Lung (tissue), 12 donors: Measurements from ENCODE around the gene SPG7. TPM values are rescaled to one million over a fixed set of nuclear protein-coding genes. Genes with fewer than 3 reads are reported as not detected.
A peak's percentile ranks its signal among the peaks of the same experiment; 100 is the strongest.

Experiments
- ATAC-seq: fragments of 200-7000 bp; cut with Tn5 transposase; one replicate; pipeline ENCODE4 v1.9.1; 2020; ENCODE audit warnings: moderate number of reproducible peaks; ENCODE audit not compliant: insufficient read depth, low FRiP score
- DNase-seq, 3 donors: peaks; one replicate each; pipeline ENCODE4 v3.0.0-alpha.2; 2013 to 2017
- H3K27ac ChIP-seq, 2 donors: one replicate each; pipeline ENCODE4 v1.5.1; 2013; ENCODE audit warnings: mild to moderate bottlenecking in 2 of 2, moderate library complexity in 2 of 2, control low read depth in 1 of 2, inconsistent platforms in 1 of 2, low read depth in 1 of 2, low read length in 1 of 2
- H3K27me3 ChIP-seq, 3 donors: one replicate each; pipeline ENCODE4 v1.5.1; 2013; ENCODE audit warnings: low read length in 2 of 3; ENCODE audit not compliant: control insufficient read depth in 3 of 3, insufficient read depth in 3 of 3
- H3K36me3 ChIP-seq, 4 donors: one replicate each; pipeline ENCODE4 v1.5.1; 2013; ENCODE audit warnings: low read length in 4 of 4, mild to moderate bottlenecking in 1 of 4, moderate library complexity in 1 of 4; ENCODE audit not compliant: control insufficient read depth in 4 of 4, insufficient read depth in 4 of 4
- H3K4me1 ChIP-seq, 5 donors: one replicate each; pipeline ENCODE4 v1.5.1; 2013; ENCODE audit warnings: low read length in 5 of 5, mild to moderate bottlenecking in 2 of 5, moderate library complexity in 1 of 5; ENCODE audit not compliant: control insufficient read depth in 5 of 5, insufficient read depth in 5 of 5
- H3K4me3 ChIP-seq: one replicate; pipeline ENCODE4 v1.5.1; 2013; ENCODE audit warnings: mild to moderate bottlenecking, control low read depth, moderate library complexity
- H3K9ac ChIP-seq, 2 donors: one replicate each; pipeline ENCODE4 v1.5.1; 2013; ENCODE audit warnings: low read length in 2 of 2, control low read depth in 1 of 2; ENCODE audit not compliant: insufficient read depth in 1 of 2
- H3K9me3 ChIP-seq, 4 donors: one replicate each; pipeline ENCODE4 v1.5.1; 2013; ENCODE audit warnings: low read length in 3 of 4, mild to moderate bottlenecking in 1 of 4, moderate library complexity in 1 of 4; ENCODE audit not compliant: control insufficient read depth in 4 of 4, insufficient read depth in 3 of 4
- whole genome bisulfite sequencing, 2 donors: extraction: QIAGEN DNeasy Blood & Tissue Kit; methylation state at CpG; one replicate each; pipeline ENCODE4 v1.1.7; 2013; 5-methylcytosine and 5-hydroxymethylcytosine counted together
- polyA plus RNA-seq, 2 donors: library from polyadenylated mRNA; stranded (reverse); fragments of 200-250 nt; gene quantifications; one replicate each; pipeline ENCODE4 v1.2.1, GENCODE V29; 2013
- total RNA-seq, 2 donors: library from RNA; depleted of rRNA in 1 of 2; stranded (reverse); fragments of >200 nt in 1 of 2; gene quantifications; one replicate each; pipeline ENCODE4 v1.2.1, GENCODE V29; 2014 to 2021
- TF ChIP-seq, protein P1 (sequence below): IDR thresholded peaks from 2 replicates; pipeline ENCODE4 v1.5.1; 2012; ENCODE audit warnings: mild to moderate bottlenecking; ENCODE audit errors: control extremely low read depth, extremely low read depth
- donor health status: control.
- donor health status: control.
- donor health status: Bipolar disorder and iron deficiency.
- donor health status: healthy.
- donor health status: DM: yes; HTN: yes; CAD: no.

Gene SPG7
- total and polyA plus RNA-seq, 4 donors, result 59.0 to 114 (median 95.4) TPM

DNA sequence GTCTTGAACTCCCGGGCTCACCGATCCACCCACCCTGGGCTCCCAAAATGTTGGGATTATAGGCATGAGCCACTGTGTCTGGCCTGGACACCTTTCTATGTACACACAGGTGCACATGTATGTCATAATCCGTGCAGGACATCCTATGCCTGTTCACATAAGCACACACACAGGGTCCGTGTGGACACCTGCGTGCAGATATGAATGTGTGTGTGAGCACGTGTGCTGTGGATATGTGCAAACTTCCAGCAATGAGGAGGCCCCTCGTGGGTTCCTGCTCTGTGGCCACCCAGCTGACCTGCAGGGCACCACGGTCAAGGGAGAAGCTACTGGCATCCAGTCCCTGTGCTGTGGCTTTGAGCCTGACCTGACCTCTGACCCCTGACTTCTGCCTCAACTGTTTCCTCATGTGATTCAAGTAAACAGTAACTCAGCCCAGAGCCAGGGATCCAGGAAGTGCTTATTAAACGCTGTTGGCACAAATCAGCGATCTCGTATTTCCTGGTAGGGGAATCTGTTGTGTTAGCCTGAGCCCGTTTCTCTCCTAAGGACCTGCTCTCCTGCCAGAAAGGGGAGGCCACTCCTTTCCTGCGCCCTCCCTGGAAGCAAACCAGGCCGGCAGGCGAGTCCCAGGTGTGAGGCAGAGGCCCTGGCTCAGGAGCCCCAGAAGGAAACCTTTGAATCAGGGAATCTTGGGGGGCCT is 73.8 kb downstream of the SPG7 start:
- H3K9ac ChIP-seq, result no peak overlapping the region
- 53 to 56% methylated on average over 15 of the region's 15 CpGs for WGBS, 2 donors
- DNase-seq, result peak in 1 of 3 donors; percentile 48
- no peaks in the 10 kb centered on the region for H3K9me3 ChIP-seq
- H3K4me3 ChIP-seq, result no peak overlapping the region
- H3K27me3 ChIP-seq, result peaks cover 0 to 9% (median 0%) of the 10 kb centered on the region in 3 donors
- TF ChIP-seq, protein P1, sequence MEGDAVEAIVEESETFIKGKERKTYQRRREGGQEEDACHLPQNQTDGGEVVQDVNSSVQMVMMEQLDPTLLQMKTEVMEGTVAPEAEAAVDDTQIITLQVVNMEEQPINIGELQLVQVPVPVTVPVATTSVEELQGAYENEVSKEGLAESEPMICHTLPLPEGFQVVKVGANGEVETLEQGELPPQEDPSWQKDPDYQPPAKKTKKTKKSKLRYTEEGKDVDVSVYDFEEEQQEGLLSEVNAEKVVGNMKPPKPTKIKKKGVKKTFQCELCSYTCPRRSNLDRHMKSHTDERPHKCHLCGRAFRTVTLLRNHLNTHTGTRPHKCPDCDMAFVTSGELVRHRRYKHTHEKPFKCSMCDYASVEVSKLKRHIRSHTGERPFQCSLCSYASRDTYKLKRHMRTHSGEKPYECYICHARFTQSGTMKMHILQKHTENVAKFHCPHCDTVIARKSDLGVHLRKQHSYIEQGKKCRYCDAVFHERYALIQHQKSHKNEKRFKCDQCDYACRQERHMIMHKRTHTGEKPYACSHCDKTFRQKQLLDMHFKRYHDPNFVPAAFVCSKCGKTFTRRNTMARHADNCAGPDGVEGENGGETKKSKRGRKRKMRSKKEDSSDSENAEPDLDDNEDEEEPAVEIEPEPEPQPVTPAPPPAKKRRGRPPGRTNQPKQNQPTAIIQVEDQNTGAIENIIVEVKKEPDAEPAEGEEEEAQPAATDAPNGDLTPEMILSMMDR, result no peak
- peak overlapping the region in 1 of 2 donors; percentile 59 for H3K27ac ChIP-seq
- peak; percentile 36 for ATAC-seq
- peaks cover 0 to 6% (median 0%) of the 10 kb centered on the region in 5 donors for H3K4me1 ChIP-seq
- H3K36me3 ChIP-seq, result no peaks in the 10 kb centered on the region

DNA sequence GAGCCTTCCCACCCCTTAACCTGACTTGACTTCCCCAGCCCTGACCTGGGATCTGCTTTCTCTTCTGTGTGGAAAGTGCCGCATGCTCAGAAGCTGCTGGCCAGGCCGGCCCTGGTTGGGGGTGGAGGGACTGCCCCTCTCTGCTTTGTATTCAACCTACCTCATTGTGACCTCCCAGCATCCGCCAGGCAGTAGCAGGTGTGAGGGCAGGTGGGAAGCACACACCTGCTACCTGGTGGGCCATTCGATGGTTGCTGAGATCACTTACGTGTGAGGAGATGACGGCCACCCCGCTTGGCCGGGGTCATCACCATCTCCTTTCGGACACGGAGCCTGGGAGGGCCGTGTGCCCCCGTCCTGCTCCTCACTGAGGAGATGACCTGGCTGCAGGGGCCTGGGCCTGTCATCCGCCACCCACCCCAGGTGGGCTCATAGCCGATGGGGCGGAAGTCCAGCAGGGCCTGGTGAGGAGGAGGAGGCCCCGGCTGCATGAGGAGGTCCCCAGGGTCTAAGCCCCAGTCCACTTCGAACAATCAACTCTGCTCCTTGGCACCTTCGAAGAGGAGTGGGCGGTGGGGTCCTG is 74.5 kb downstream of the SPG7 start:
- TF ChIP-seq, protein P1, result no peak
- Histone ChIP-seq H3K4me1 (peaks cover 0 to 6% (median 0%) of the 10 kb centered on the region in 5 donors), H3K27me3 (peaks cover 0 to 2% (median 0%) of the 10 kb centered on the region in 3 donors), H3K9ac (no peak overlapping the region), H3K36me3 (no peaks in the 10 kb centered on the region), H3K27ac (peak overlapping the region in 1 of 2 donors; percentile 59), H3K4me3 (no peak overlapping the region), H3K9me3 (no peaks in the 10 kb centered on the region)
- no peak for DNase-seq
- 93 to 96% methylated on average over 19 of the region's 19 CpGs for WGBS, 2 donors
- ATAC-seq, result no peak

DNA sequence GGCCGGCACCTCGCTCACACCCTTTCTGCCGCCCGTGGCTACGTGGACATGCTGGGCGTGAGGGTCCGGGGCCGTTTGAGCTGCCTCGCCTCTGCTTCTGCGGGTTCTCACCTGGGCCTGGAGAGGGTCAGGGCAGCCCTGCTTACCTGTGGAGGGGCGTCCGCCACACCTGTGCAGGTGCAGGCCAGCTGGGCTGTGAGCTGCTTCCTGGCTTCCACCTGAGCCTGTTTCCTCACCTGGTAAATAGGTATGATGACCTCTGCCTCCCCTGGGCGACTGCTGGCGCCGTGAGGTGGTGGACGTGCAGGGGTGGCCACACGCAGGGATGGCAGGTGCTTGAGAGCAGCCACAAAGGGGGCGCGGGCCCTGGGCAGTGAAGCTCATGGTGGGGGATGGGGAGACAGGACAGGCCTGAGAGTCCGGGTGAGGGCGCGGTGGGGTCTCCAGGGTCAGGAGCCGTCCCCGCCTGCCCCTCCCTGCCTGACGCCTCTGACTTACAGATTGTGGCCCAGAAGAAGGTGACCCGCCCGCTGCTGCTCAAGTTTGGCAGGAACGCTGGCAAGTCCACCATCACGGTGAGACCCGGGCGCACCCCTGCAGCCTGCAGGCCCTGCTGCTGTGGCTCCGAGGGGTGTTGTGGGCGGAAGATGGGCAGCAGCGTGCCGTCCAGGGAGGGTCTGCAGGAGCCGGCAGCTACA is 75.1 kb downstream of the SPG7 start:
- no peak overlapping the region for H3K4me3 ChIP-seq
- TF ChIP-seq, protein P1, result no peak
- H3K4me1 ChIP-seq, result peaks cover 0 to 6% (median 0%) of the 10 kb centered on the region in 5 donors
- no peak for ATAC-seq
- H3K9me3 ChIP-seq, result no peaks in the 10 kb centered on the region
- peaks cover 0 to 2% (median 0%) of the 10 kb centered on the region in 3 donors for H3K27me3 ChIP-seq
- WGBS, 2 donors, result 93 to 97% methylated on average over 36 of the region's 36 CpGs
- H3K27ac ChIP-seq, result no peak overlapping the region
- no peak for DNase-seq
- H3K9ac ChIP-seq, result no peak overlapping the region
- H3K36me3 ChIP-seq, result no peaks in the 10 kb centered on the region
